Measurements from ENCODE around the gene PMS1. TPM values are rescaled to one million over a fixed set of nuclear protein-coding genes. Genes with fewer than 3 reads are reported as not detected.

PMS1 gene
- total and polyA plus RNA-seq, 9 of the 15 experiments (the other 6 are each of a cell fraction or from before 2014, with no cell fraction given), result 14.5 to 29.8 (median 24.7) TPM

- TF ChIP-seq PATZ1 (CRISPR knock-in tag; IDR thresholded peaks at IDR 0.05; ENCODE audit: borderline replicate concordance) (no peak), ZSCAN29 (IDR thresholded peaks at IDR 0.05) (no peak), XRCC5 (IDR thresholded peaks at IDR 0.05; ENCODE audit: low read depth, low read length) (0 out of 2 replicates have a peak, but pooled peaks have one; percentile 11), MTA1 (IDR thresholded peaks at IDR 0.05; ENCODE audit: borderline replicate concordance) (no peak), E2F3 (CRISPR knock-in tag; IDR thresholded peaks at IDR 0.05) (0 out of 2 replicates have a peak, but pooled peaks have one; percentile 24), EP400 (IDR thresholded peaks at IDR 0.05) (peak; percentile 91), BRCA1 (IDR thresholded peaks at IDR 0.05) (no peak), BRCA1 (CRISPR knock-in tag; IDR thresholded peaks at IDR 0.05) (no peak), CREB1 (IDR thresholded peaks at IDR 0.05) (peak; percentile 37; the same call in 1 of the 2 replicates), CREB1 (CRISPR knock-in tag; IDR thresholded peaks at IDR 0.05) (peak; percentile 78)
Observed at GRCh38 chr2:189783927-189784867, at the start of gene PMS1, which contains the start of gene ORMDL1 (continued).
